HCT116 (cell line): Measurements from ENCODE around the gene TLCD1. TPM values are rescaled to one million over a fixed set of nuclear protein-coding genes. Genes with fewer than 3 reads are reported as not detected.

Source experiments
- ATAC-seq: fragments of 200-7000 bp; cut with Tn5 transposase; 2 replicates; pipeline ENCODE4 v1.9.1; 2020; ENCODE audit warnings: mild to moderate bottlenecking, moderate library complexity
- BruUV-seq: library from RNA; stranded (reverse); fragments of 400-500 nt; replicated peaks from 2 replicates; lab custom pipeline; 2021; lab: Mats Ljungman, UMichigan
- CTCF ChIA-PET: fragments of 300-600 bp; sonication (Branson Sonifier 250); formaldehyde crosslinking; loops from one replicate; lab custom pipeline; 2021; ENCODE audit warnings: antibody characterized with exemption; lab: Charles Lee
- POLR2A ChIA-PET: fragments of 300-600, 350-600 bp; sonication (Branson Sonifier 250); formaldehyde crosslinking; loops from one replicate; lab custom pipeline; 2021; ENCODE audit warnings: antibody characterized with exemption; lab: Charles Lee
- RAD21 ChIA-PET, 2 experiments: fragments of 300-600 bp; sonication (Branson Sonifier 250); formaldehyde crosslinking; loops; one replicate each; lab custom pipeline; 2023; ENCODE audit warnings: low total read pairs in 2 of 2; ENCODE audit not compliant: uncharacterized antibody in 2 of 2, unreplicated experiment in 2 of 2, low non-redundant PET in 1 of 2; lab: Charles Lee
- DNase-seq: peaks from one replicate; pipeline ENCODE4 v3.0.0-alpha.2; 2010; ENCODE audit warnings: low read depth, low spot score
- H2AFZ ChIP-seq: fragments of 200-600 bp; shearing (Covaris generic), sonication (generic); 2 replicates; pipeline ENCODE4 v1.6.1; 2017; ENCODE audit warnings: low read depth, mixed run types, mixed read lengths, antibody characterized with exemption, low read length; ENCODE audit not compliant: poor library complexity, severe bottlenecking
- H3K27ac ChIP-seq: 2 replicates; pipeline ENCODE4 v1.5.1; 2012; ENCODE audit warnings: low read depth, low read length
- H3K27me3 ChIP-seq: fragments of 200-600 bp; sonication (generic); 2 replicates; pipeline ENCODE4 v1.6.1; 2016; ENCODE audit warnings: mixed run types, low read length, mixed read lengths; ENCODE audit not compliant: insufficient read depth
- H3K36me3 ChIP-seq, 2 experiments: fragments of 200-500 bp in 1 of 2; fragments of 200-600 bp in 1 of 2; sonication (Bioruptor generic) in 1 of 2; sonication (generic) in 1 of 2; 2 replicates each; pipeline versions ENCODE4 v1.5.1 to v1.6.1; 2014 to 2016; ENCODE audit warnings: low read length in 2 of 2, inconsistent platforms in 1 of 2, mixed read lengths in 1 of 2, mixed run types in 1 of 2; ENCODE audit not compliant: insufficient read depth in 2 of 2, control insufficient read depth in 1 of 2
- H3K4me1 ChIP-seq, 2 experiments: fragments of 200-600 bp in 1 of 2; sonication (generic) in 1 of 2; 2 replicates each; pipeline versions ENCODE4 v1.5.1 to v1.6.1; 2012 to 2017; ENCODE audit warnings: low read length in 2 of 2, inconsistent platforms in 1 of 2, mild to moderate bottlenecking in 1 of 2, mixed read lengths in 1 of 2, mixed run types in 1 of 2, moderate library complexity in 1 of 2; ENCODE audit not compliant: insufficient read depth in 2 of 2, control insufficient read depth in 1 of 2
- H3K4me2 ChIP-seq: fragments of 200-600 bp; sonication (generic); 2 replicates; pipeline ENCODE4 v1.6.1; 2017; ENCODE audit warnings: mixed run types, low read length, mixed read lengths
- H3K4me3 ChIP-seq, 2 experiments: fragments of 200-600 bp in 1 of 2; sonication (generic) in 1 of 2; replicated peaks in 1 of 2; 2 replicates each; pipeline ENCODE4 v1.5.1; 2011 to 2016; ENCODE audit warnings: low read length in 2 of 2, control low read depth in 1 of 2, low read depth in 1 of 2, mild to moderate bottlenecking in 1 of 2, mixed read lengths in 1 of 2, mixed run types in 1 of 2
- H3K79me2 ChIP-seq: fragments of 200-600 bp; sonication (generic); 2 replicates; pipeline ENCODE4 v1.6.1; 2017; ENCODE audit warnings: mild to moderate bottlenecking, mixed run types, low read length, moderate library complexity, mixed read lengths; ENCODE audit not compliant: insufficient read depth
- H3K9ac ChIP-seq: fragments of 200-600 bp; sonication (generic); 2 replicates; pipeline ENCODE4 v1.6.1; 2016; ENCODE audit warnings: low read length, mixed read lengths
- H3K9me2 ChIP-seq: fragments of 200-600 bp; sonication (generic), shearing (Covaris generic); 2 replicates; pipeline ENCODE4 v1.6.1; 2017; ENCODE audit warnings: mixed run types, mild to moderate bottlenecking, moderate library complexity; ENCODE audit not compliant: insufficient read depth
- H3K9me3 ChIP-seq, 2 experiments: fragments of 200-500 bp in 1 of 2; fragments of 200-600 bp in 1 of 2; sonication (Bioruptor generic) in 1 of 2; sonication (generic) in 1 of 2; 2 replicates each; pipeline ENCODE4 v1.6.1; 2014 to 2017; ENCODE audit warnings: low read length in 2 of 2, mixed read lengths in 2 of 2, inconsistent platforms in 1 of 2, low read depth in 1 of 2, mild to moderate bottlenecking in 1 of 2, mixed run types in 1 of 2, moderate library complexity in 1 of 2; ENCODE audit not compliant: control insufficient read depth in 1 of 2, insufficient read depth in 1 of 2
- H4K20me1 ChIP-seq: fragments of 200-600 bp; sonication (generic), shearing (Covaris generic); 2 replicates; pipeline ENCODE4 v1.6.1; 2017; ENCODE audit warnings: mixed run types, mild to moderate bottlenecking, moderate library complexity; ENCODE audit not compliant: insufficient read depth
- ATF3 ChIP-seq: IDR thresholded peaks from 2 replicates; pipeline ENCODE4 v1.6.1; 2012
- EGR1 ChIP-seq: IDR thresholded peaks from 2 replicates; pipeline ENCODE4 v1.6.1; 2012; ENCODE audit warnings: low read depth
- ELF1 ChIP-seq: IDR thresholded peaks from 2 replicates; pipeline ENCODE4 v1.6.1; 2012; ENCODE audit warnings: low read depth, borderline replicate concordance
- FOSL1 ChIP-seq: IDR thresholded peaks from 2 replicates; pipeline ENCODE4 v1.6.1; 2012; ENCODE audit warnings: low read depth
- MAX ChIP-seq: IDR thresholded peaks from 2 replicates; pipeline ENCODE4 v1.6.1; 2012
- RAD21 ChIP-seq: IDR thresholded peaks from 2 replicates; pipeline ENCODE4 v1.6.1; 2012; ENCODE audit warnings: low read depth, mild to moderate bottlenecking
- REST ChIP-seq: IDR thresholded peaks from 2 replicates; pipeline ENCODE4 v1.6.1; 2012; ENCODE audit warnings: low read depth
- SIN3A ChIP-seq: IDR thresholded peaks from 2 replicates; pipeline ENCODE4 v1.6.1; 2012; ENCODE audit warnings: low read depth
- SRF ChIP-seq: IDR thresholded peaks from 2 replicates; pipeline ENCODE4 v1.6.1; 2012; ENCODE audit warnings: low read depth
- TCF7L2 ChIP-seq: IDR thresholded peaks from 2 replicates; pipeline ENCODE4 v1.7.0; 2011; ENCODE audit warnings: borderline replicate concordance, inconsistent platforms; ENCODE audit not compliant: insufficient read depth, insufficient read length; ENCODE audit errors: extremely low read depth
- ZBTB33 ChIP-seq: IDR thresholded peaks from 2 replicates; pipeline ENCODE4 v1.6.1; 2011; ENCODE audit warnings: mild to moderate bottlenecking, low read length, moderate library complexity; ENCODE audit not compliant: insufficient replicate concordance; ENCODE audit errors: extremely low read depth
- ZFX ChIP-seq: fragments of 450-650 bp; IDR thresholded peaks from 2 replicates; pipeline ENCODE4 v1.6.1; 2017
- intact Hi-C: fragments of 100-400 bp; cut with micrococcal nuclease; formaldehyde crosslinking; loops from 2 replicates; pipeline ENCODE4 v1.10.0; 2022
- total RNA-seq: library from RNA; stranded (reverse); gene quantifications from one replicate; pipeline ENCODE4 v1.2.1, GENCODE V29; 2021; ENCODE audit not compliant: unreplicated experiment

The TLCD1 gene
- total RNA-seq, 1 experiment from 2014 or later, result 28.3 TPM

- CTCF ChIA-PET, result interaction anchor here (4.5 kb wide), 1 partner anchor 10 kb away, joined by 31 read pairs; no protein-coding TSS in a partner anchor
These were observed 48.2 kb upstream of the TLCD1 start for GRCh38 chr17:28774206-28774605.

GRCh38 chr17:28773736-28774135, 47.7 kb upstream of the TLCD1 start:
- no peaks in the 10 kb centered on the region for H4K20me1 ChIP-seq
- no peak overlapping the region for H2AFZ ChIP-seq
- H3K79me2 ChIP-seq, result peaks cover 33% of the 10 kb centered on the region
- H3K27ac ChIP-seq, result no peak overlapping the region
- no peak for DNase-seq
- ATAC-seq, result no peak
- H3K9me3 ChIP-seq, result no peaks in the 10 kb centered on the region
- H3K4me2 ChIP-seq, result no peak overlapping the region
- no peaks in the 10 kb centered on the region for H3K27me3 ChIP-seq
- no TSS peak for BruUV-seq
- CTCF ChIA-PET, result interaction anchor here (4.5 kb wide), 1 partner anchor 10 kb away, joined by 31 read pairs; no protein-coding TSS in a partner anchor
- RAD21 ChIA-PET, result interaction anchor here in 1 of 2 experiments (0.7 kb wide), 1 partner anchor 59 kb away, joined by 3 read pairs; no protein-coding TSS in a partner anchor
- no peaks in the 10 kb centered on the region for H3K36me3 ChIP-seq
- POLR2A ChIA-PET, result interaction anchor here (1.0 kb wide), 1 partner anchor 14 kb away, joined by 3 read pairs; no protein-coding TSS in a partner anchor
- no peak overlapping the region for H3K4me3 ChIP-seq
- intact Hi-C loops, result no loop called here
- H3K9ac ChIP-seq, result no peak overlapping the region
- no peaks in the 10 kb centered on the region for H3K9me2 ChIP-seq
- no peaks in the 10 kb centered on the region for H3K4me1 ChIP-seq
- TF ChIP-seq ELF1 (no peak), SIN3A (no peak), ZFX (no peak), ATF3 (no peak), REST (no peak), MAX (no peak), EGR1 (no peak), FOSL1 (no peak), TCF7L2 (no peak)

More at GRCh38 chr17:28774206-28774605, 48.2 kb upstream of the TLCD1 start:
- Histone ChIP-seq H3K27ac (no peak overlapping the region), H3K79me2 (peaks cover 37% of the 10 kb centered on the region), H3K4me1 (no peaks in the 10 kb centered on the region), H2AFZ (no peak overlapping the region), H3K4me2 (no peak overlapping the region), H3K9me2 (no peaks in the 10 kb centered on the region), H3K36me3 (no peaks in the 10 kb centered on the region), H3K9ac (no peak overlapping the region), H3K27me3 (no peaks in the 10 kb centered on the region), H3K9me3 (no peaks in the 10 kb centered on the region), H3K4me3 (no peak overlapping the region), H4K20me1 (no peaks in the 10 kb centered on the region)
- no TSS peak for BruUV-seq
- no peak for DNase-seq
- RAD21 ChIA-PET, result interaction anchor here in 1 of 2 experiments (0.7 kb wide), 1 partner anchor 58 kb away, joined by 3 read pairs; no protein-coding TSS in a partner anchor
- TF ChIP-seq ELF1, result no peak
- TF ChIP-seq SRF, result no peak
- no peak for TF ChIP-seq ZBTB33
- TF ChIP-seq SIN3A, result no peak
- TF ChIP-seq RAD21, result no peak
- intact Hi-C loops, result no loop called here
- no peak for ATAC-seq
- POLR2A ChIA-PET, result interaction anchor here (1.0 to 1.5 kb wide), 2 partner anchors 11 to 14 kb away, joined by 3 read pairs; no protein-coding TSS in a partner anchor
